Activated B cell treated with CpG ODN at 0.5 μM for 24 hours (primary cell): Measurements from ENCODE around the gene RUSF1. TPM values are rescaled to one million over a fixed set of nuclear protein-coding genes. Genes with fewer than 3 reads are reported as not detected.
"Not testable (repeated sequence)": the region's sequence is repeated elsewhere in the genome, so short reads cannot be mapped to it uniquely, and the experiment has no call there.

Source experiments
- ATAC-seq: fragments of 200-7000 bp; cut with Tn5 transposase; one replicate; pipeline ENCODE4 v1.10.0; 2021; ENCODE audit warnings: low read depth, mild to moderate bottlenecking, moderate library complexity
- CTCF ChIA-PET: fragments of 350-600 bp; sonication (Branson Sonifier 250); formaldehyde crosslinking; loops from one replicate; lab custom pipeline; 2021; ENCODE audit warnings: antibody characterized with exemption; lab: Charles Lee
- POLR2A ChIA-PET: fragments of 350-600 bp; sonication (Branson Sonifier 250); formaldehyde crosslinking; loops from one replicate; lab custom pipeline; 2021; ENCODE audit warnings: antibody characterized with exemption; lab: Charles Lee
- DNase-seq: peaks from one replicate; pipeline ENCODE4 v3.0.0; 2022
- H3K27ac Mint-ChIP-seq: one replicate; pipeline ENCODE4 v1.8.0; 2020; ENCODE audit warnings: mixed read lengths
- H3K27me3 Mint-ChIP-seq: one replicate; pipeline ENCODE4 v1.8.0; 2021; ENCODE audit warnings: mixed read lengths
- H3K36me3 Mint-ChIP-seq: one replicate; pipeline ENCODE4 v1.8.0; 2021; ENCODE audit warnings: low read depth, mixed read lengths
- H3K4me1 Mint-ChIP-seq: one replicate; pipeline ENCODE4 v1.8.0; 2021; ENCODE audit warnings: mixed read lengths
- H3K4me3 Mint-ChIP-seq: one replicate; pipeline ENCODE4 v1.8.0; 2020; ENCODE audit warnings: mild to moderate bottlenecking, mixed read lengths
- H3K9me3 Mint-ChIP-seq: one replicate; pipeline ENCODE4 v1.8.0; 2020; ENCODE audit warnings: mixed read lengths
- intact Hi-C: fragments of 100-400 bp; cut with micrococcal nuclease; formaldehyde crosslinking; loops from one replicate; pipeline ENCODE4 v1.15.1; 2024
- total RNA-seq: library from RNA; stranded (reverse); gene quantifications from 2 replicates; pipeline ENCODE4 v1.2.3, GENCODE V29; 2022
- TF ChIP-seq, protein P1 (sequence below): fragments of 200-600 bp; IDR thresholded peaks from one replicate; pipeline ENCODE4 v1.8.0; 2022; ENCODE audit warnings: antibody characterized with exemption, mild to moderate bottlenecking

The RUSF1 gene
- total RNA-seq, 1 donor from 2014 or later = 59.7 TPM

DNA sequence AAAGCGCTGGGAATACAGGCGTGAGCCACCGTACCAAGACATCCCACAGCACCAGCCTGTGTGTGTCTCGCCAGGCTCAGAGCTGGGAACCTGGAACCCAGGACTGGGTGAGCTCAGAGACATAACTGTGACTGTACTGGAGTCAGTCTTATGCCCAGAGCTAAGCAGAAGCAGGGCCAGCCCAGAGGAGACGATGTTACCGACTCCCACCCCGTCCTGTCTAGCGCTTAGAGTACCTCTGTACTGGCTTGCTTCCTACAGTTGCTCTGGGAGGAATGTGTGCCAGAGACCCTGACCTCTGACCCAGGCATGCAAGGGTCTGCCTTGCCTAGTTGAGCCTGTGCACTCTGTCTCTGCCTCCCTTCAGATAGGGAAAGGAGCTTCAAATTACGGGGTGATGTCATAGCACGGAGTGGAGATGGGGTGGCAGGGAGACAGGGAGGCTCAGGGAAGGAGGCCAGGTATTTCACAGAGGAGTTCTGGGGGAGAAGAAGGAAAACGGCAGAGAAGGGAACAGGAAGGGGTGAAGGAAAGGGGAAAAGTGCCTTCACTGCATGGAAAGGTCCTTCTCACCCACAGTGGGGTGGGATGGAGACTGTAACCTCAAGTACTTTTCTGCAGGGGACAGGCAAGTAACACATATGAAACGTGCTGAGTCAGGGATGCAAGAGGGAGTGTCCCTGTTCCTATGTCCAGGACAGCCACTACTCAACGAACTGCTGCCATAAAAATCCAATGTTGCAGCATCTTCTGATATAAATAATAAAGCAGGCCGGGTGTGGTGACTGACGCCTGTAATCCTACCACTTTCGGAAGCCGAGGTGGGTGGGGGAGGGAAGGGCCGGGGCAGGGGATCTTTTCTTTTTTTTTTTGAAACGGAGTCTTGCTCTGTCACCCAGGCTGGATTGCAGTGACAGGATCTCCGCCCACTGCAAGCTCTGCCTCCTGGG is 54.7 kb downstream of the RUSF1 start:
- Mint-ChIP-seq H3K27me3 (no peaks in the 10 kb centered on the region), H3K27ac (peak overlapping the region; percentile 25), H3K9me3 (no peaks in the 10 kb centered on the region), H3K36me3 (peaks cover 11% of the 10 kb centered on the region), H3K4me3 (no peak overlapping the region), H3K4me1 (peaks cover 43% of the 10 kb centered on the region)
- POLR2A ChIA-PET = no interaction called here
- CTCF ChIA-PET = interaction anchor here (1.3 kb wide), 1 partner anchor 11 kb away, joined by 3 read pairs; the partner anchor contains the start of gene ZNF843
- ATAC-seq = no peak
- no peak for DNase-seq
- intact Hi-C loops = no loop called here
- TF ChIP-seq, protein P1, sequence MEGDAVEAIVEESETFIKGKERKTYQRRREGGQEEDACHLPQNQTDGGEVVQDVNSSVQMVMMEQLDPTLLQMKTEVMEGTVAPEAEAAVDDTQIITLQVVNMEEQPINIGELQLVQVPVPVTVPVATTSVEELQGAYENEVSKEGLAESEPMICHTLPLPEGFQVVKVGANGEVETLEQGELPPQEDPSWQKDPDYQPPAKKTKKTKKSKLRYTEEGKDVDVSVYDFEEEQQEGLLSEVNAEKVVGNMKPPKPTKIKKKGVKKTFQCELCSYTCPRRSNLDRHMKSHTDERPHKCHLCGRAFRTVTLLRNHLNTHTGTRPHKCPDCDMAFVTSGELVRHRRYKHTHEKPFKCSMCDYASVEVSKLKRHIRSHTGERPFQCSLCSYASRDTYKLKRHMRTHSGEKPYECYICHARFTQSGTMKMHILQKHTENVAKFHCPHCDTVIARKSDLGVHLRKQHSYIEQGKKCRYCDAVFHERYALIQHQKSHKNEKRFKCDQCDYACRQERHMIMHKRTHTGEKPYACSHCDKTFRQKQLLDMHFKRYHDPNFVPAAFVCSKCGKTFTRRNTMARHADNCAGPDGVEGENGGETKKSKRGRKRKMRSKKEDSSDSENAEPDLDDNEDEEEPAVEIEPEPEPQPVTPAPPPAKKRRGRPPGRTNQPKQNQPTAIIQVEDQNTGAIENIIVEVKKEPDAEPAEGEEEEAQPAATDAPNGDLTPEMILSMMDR = no peak

DNA sequence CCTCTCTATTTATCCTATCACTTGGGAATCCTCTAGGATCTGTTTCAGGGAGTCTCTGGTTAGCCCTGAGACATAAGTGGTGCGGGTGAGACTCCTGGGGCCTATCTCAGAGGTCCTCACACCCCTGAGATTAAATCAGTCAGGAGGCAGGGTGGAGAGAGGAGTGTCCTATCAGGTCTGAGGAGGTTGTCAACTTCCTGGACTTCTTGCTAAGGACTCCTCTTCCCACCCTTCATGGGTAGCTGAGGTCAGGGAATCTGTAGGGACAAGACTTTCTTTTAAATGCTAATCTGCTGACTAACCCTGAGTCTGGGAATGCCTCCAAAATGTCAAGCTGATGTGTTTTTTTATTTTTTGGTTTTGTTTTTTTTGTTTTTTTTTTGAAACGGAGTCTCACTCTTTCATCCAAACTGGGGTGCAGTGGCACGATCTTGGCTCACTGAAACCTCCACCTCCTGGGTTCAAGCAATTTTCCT is 55.5 kb downstream of the RUSF1 start:
- intact Hi-C loops = no loop called here
- no peaks in the 10 kb centered on the region for H3K9me3 Mint-ChIP-seq
- no peak overlapping the region for H3K4me3 Mint-ChIP-seq
- peaks cover 5% of the 10 kb centered on the region for H3K36me3 Mint-ChIP-seq
- TF ChIP-seq, protein P1 = no peak
- no peak overlapping the region for H3K27ac Mint-ChIP-seq
- ChIA-PET POLR2A (interaction anchor here (0.7 kb wide), 1 partner anchor 252 kb away, joined by 4 read pairs; no protein-coding TSS in a partner anchor), CTCF (interaction anchor here (1.0 kb wide), 1 partner anchor 8 kb away, joined by 3 read pairs; no protein-coding TSS in a partner anchor)
- H3K4me1 Mint-ChIP-seq = peaks cover 37% of the 10 kb centered on the region
- DNase-seq (no peak), ATAC-seq (no peak)
- no peaks in the 10 kb centered on the region for H3K27me3 Mint-ChIP-seq

DNA sequence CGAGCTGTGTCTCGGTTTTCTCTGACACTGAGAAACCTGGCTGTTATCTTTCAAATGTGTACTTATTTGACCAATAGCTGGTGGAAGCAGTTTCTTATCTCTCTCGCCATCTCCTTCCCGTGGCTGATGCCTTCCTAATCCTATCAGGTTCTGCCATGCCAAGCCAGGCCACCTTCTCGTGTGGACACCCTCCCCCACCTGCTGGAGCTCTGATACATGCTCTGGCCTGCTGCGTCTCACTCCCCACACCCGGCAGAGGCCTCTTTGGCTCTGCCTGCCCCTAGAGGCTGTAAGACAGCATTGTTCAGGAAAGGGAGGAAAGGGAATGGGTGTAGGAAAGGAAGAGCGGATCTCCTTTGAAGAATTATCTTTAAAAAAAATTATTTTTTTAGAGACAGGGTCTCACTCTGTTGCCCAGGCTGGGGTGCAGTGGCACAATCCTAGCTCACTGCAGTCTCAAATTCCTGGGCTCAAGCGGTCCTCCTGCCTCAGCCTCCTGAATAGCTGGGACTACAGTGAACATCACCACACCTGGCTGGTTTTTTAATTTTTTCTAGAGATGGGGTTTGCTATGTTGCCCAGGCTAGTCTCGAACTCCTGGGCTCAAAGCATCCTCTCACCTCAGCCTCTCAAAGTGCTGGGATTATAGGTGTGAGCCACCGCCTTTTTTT is 56.4 kb downstream of the RUSF1 start:
- no peak for DNase-seq
- intact Hi-C loops = no loop called here
- ATAC-seq = no peak

DNA sequence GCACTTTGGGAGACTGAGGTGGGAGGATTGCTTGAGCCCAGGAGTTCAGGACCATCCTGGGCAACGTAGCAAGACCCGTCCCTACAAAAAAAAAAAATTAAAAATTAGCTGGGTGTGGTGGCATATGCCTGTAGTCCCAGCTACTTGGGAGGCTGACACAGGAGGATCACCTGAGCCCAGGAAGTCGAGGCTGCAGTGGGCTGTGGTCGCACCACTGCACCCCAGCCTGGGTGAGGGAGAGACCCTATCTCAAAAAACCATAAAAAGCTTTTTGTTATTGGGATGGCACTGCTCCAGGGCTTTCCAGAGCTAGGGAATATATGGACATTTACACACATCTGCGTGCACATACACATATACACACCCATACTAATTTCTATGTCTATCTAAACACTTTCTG is 57.0 kb downstream of the RUSF1 start:
- H3K27me3 Mint-ChIP-seq = no peaks in the 10 kb centered on the region
- TF ChIP-seq, protein P1 = no peak
- peaks cover 4% of the 10 kb centered on the region for H3K36me3 Mint-ChIP-seq
- H3K4me3 Mint-ChIP-seq = no peak overlapping the region
- H3K4me1 Mint-ChIP-seq = peaks cover 23% of the 10 kb centered on the region
- H3K27ac Mint-ChIP-seq = no peak overlapping the region
- ATAC-seq (no peak), DNase-seq (no peak)
- intact Hi-C loops = no loop called here
- H3K9me3 Mint-ChIP-seq = no peaks in the 10 kb centered on the region
- CTCF ChIA-PET = no interaction called here
- POLR2A ChIA-PET = no interaction called here

More for the DNA sequence above, 56.4 kb downstream of the RUSF1 start:
- Mint-ChIP-seq H3K9me3 (no peaks in the 10 kb centered on the region), H3K36me3 (peaks cover 5% of the 10 kb centered on the region), H3K27me3 (no peaks in the 10 kb centered on the region), H3K4me1 (peaks cover 28% of the 10 kb centered on the region), H3K4me3 (no peak overlapping the region), H3K27ac (no peak overlapping the region)
- TF ChIP-seq, protein P1 = no peak
- CTCF ChIA-PET = interaction anchor here (1.0 kb wide), 1 partner anchor 9 kb away, joined by 3 read pairs; no protein-coding TSS in a partner anchor
- POLR2A ChIA-PET = interaction anchor here (0.7 to 1.0 kb wide), 2 partner anchors 11 to 251 kb away, joined by 3 to 4 read pairs; no protein-coding TSS in a partner anchor

DNA sequence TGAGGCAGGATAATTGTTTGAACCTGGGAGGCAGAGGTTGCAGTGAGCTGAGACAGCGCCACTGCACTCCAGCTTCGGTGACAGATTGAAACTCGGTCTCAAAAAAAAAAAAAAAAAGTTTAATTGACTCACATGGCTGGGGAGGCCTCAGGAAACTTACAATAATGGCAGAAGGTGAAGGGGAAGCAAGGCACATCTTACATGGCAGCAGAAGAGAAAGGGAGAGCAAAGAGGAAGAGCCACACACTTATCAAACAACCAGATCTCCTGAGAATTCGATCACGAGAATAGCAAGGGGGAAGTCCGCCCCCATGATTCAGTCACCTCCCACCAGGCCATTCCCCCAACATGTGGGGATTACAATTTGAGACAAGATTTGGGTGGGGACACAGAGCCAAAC is 62.3 kb downstream of the RUSF1 start:
- intact Hi-C loops, H3K4me3 Mint-ChIP-seq, CTCF ChIA-PET, DNase-seq, H3K36me3 Mint-ChIP-seq, H3K4me1 Mint-ChIP-seq, ATAC-seq, H3K27me3 Mint-ChIP-seq, H3K9me3 Mint-ChIP-seq, H3K27ac Mint-ChIP-seq: not testable (repeated sequence)
- POLR2A ChIA-PET = interaction anchor here (0.7 to 1.6 kb wide), 3 partner anchors 12 to 266 kb away, joined by 3 to 7 read pairs (median 5); partner anchors contain the start of gene FUS
